ENCODE data around the gene AURKB.

Gene AURKB

DNA sequence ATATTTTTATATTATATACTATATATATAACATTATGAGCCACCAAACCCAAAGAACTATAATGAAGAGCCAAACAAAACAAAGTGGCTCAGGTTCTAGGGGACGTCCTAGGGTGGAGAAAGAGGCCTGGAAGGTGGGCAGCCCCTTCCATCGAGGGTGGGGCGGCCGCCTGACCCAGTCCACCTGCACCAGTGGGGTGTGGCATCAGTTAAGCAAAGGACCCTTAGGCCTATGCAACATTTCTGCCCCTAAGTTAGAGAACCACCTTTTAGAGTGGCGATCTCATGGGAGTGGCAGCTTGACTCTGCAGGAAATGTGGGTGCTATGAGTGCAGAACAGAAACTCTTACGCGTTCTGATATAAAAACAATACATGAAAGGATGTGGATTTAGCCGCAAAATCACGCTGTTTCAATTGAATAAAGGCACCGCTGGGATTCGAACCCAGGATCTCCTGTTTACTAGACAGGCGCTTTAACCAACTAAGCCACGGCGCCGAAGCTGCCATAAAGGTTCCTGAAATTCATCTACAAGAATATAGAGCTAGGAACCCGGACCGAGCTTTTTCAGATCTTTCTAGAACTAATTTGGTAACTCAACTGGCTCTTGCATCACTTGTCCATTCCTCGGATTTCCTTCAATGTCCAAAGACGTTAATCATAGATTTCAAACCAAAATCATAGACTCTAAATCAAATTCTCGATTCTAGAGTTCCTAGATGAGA is 15.6 kb upstream of the AURKB start:
- Histone ChIP-seq H3K79me2 (peaks cover 3% of the 10 kb centered on the region), H3K27me3 (ENCODE audit: control insufficient read depth, insufficient read depth, low read length) (no peaks in the 10 kb centered on the region), H3K4me3 (ENCODE audit: low read depth, low read length) (no peak overlapping the region), H3K27ac (peak overlapping the region; percentile 26), H3K9ac (no peak overlapping the region), H3K9me3 (ENCODE audit: control insufficient read depth, low read length) (no peaks in the 10 kb centered on the region), H3K4me1 (peaks cover 9% of the 10 kb centered on the region), H3K36me3 (ENCODE audit: control insufficient read depth, insufficient read depth, low read length) (no peaks in the 10 kb centered on the region), H2AFZ (no peak overlapping the region), H3K4me2 (ENCODE audit: low read length) (no peak overlapping the region)
- TF ChIP-seq CTCF (IDR thresholded peaks at IDR 0.05): no peak

GRCh38 chr17:8224891-8225812 is 14.8 kb upstream of the AURKB start:
- H3K4me1 ChIP-seq: peaks cover 9% of the 10 kb centered on the region
- no peak for TF ChIP-seq CTCF (IDR thresholded peaks at IDR 0.05)
- no peak overlapping the region for H2AFZ ChIP-seq
- no peak overlapping the region for H3K9ac ChIP-seq
- H3K4me2 ChIP-seq (ENCODE audit: low read length): no peak overlapping the region
- no peaks in the 10 kb centered on the region for H3K9me3 ChIP-seq (ENCODE audit: control insufficient read depth, low read length)
- H3K27ac ChIP-seq: no peak overlapping the region
- H3K79me2 ChIP-seq: no peaks in the 10 kb centered on the region
- no peaks in the 10 kb centered on the region for H3K36me3 ChIP-seq (ENCODE audit: control insufficient read depth, insufficient read depth, low read length)
- no peaks in the 10 kb centered on the region for H3K27me3 ChIP-seq (ENCODE audit: control insufficient read depth, insufficient read depth, low read length)
- no peak overlapping the region for H3K4me3 ChIP-seq (ENCODE audit: low read depth, low read length)

- H3K27ac ChIP-seq: peak overlapping the region; percentile 98
- H3K36me3 ChIP-seq (ENCODE audit: control insufficient read depth, insufficient read depth, low read length): no peaks in the 10 kb centered on the region
- H3K4me3 ChIP-seq (ENCODE audit: low read depth, low read length): peak overlapping the region; percentile 86
- H3K27me3 ChIP-seq (ENCODE audit: control insufficient read depth, insufficient read depth, low read length): no peaks in the 10 kb centered on the region
- peak overlapping the region; percentile 94 for H3K4me2 ChIP-seq (ENCODE audit: low read length)
- H3K4me1 ChIP-seq: peaks cover 9% of the 10 kb centered on the region
- peak; percentile 36 for TF ChIP-seq CTCF (IDR thresholded peaks at IDR 0.05)
- peak overlapping the region; percentile 81 for H2AFZ ChIP-seq
- peak overlapping the region; percentile 58 for H3K9ac ChIP-seq
- no peaks in the 10 kb centered on the region for H3K79me2 ChIP-seq
- no peaks in the 10 kb centered on the region for H3K9me3 ChIP-seq (ENCODE audit: control insufficient read depth, low read length)
These were observed 13.2 kb upstream of the AURKB start for GRCh38 chr17:8223356-8224126.

DNA sequence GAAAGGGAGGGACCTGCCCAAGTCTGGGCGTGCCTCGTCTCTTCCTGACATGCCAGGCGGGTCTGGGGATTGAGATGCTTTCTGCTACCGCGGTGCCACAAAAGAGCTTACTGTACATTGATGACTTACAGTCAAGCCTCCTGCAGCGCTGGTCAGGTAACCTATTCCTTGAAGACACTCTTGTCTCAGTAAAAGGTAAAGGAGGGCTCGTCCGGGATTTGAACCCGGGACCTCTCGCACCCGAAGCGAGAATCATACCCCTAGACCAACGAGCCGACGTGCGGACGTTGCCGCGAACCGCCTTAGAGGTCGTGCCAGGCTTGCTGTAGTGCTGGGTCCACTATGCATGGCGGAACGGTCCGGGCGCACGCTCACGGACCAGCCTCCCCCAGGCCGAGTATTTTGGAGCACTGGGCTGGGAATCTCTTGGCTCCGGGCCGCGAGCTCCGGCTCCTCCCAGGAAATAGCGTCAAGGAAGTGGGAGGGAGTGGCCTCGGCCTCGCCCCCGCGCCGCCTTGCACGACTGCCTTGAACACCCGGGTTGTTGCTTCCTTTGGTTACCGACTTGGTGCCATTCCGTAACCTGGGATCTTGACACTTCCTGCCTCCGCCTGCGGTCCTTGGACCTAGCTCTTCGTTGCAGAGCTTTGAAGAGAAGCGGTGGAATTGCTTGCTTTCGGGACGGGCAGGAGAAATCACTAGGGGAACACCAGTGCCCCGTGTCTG is 12.4 kb upstream of the AURKB start:
- no peaks in the 10 kb centered on the region for H3K36me3 ChIP-seq (ENCODE audit: control insufficient read depth, insufficient read depth, low read length)
- H3K9ac ChIP-seq: peak overlapping the region; percentile 58
- H3K4me1 ChIP-seq: peaks cover 9% of the 10 kb centered on the region
- H3K27me3 ChIP-seq (ENCODE audit: control insufficient read depth, insufficient read depth, low read length): no peaks in the 10 kb centered on the region
- peak overlapping the region; percentile 81 for H2AFZ ChIP-seq
- no peaks in the 10 kb centered on the region for H3K79me2 ChIP-seq
- H3K4me2 ChIP-seq (ENCODE audit: low read length): peak overlapping the region; percentile 94
- peak overlapping the region; percentile 86 for H3K4me3 ChIP-seq (ENCODE audit: low read depth, low read length)
- H3K9me3 ChIP-seq (ENCODE audit: control insufficient read depth, low read length): no peaks in the 10 kb centered on the region
- H3K27ac ChIP-seq: peak overlapping the region; percentile 98
- no peak for TF ChIP-seq CTCF (IDR thresholded peaks at IDR 0.05)
